HEK293 (cell line): Measurements from ENCODE around the gene PILRB.
"Not testable (repeated sequence)": the region's sequence is repeated elsewhere in the genome, so short reads cannot be mapped to it uniquely, and the experiment has no call there.

ENCODE experiments used
- CTCF ChIA-PET: fragments of 350-600 bp; formaldehyde crosslinking; extraction: SDS; loops from one replicate; lab custom pipeline; 2021; ENCODE audit warnings: antibody characterized with exemption; lab: Yijun Ruan, JAX
- POLR2A ChIA-PET: fragments of 300-600 bp; formaldehyde crosslinking; extraction: SDS; loops from one replicate; lab custom pipeline; 2020; ENCODE audit warnings: antibody characterized with exemption, inconsistent platforms; lab: Yijun Ruan, JAX
- H3K27ac ChIP-seq: fragments of 200-500 bp; sonication (Bioruptor generic); 2 replicates; pipeline ENCODE4 v1.5.1; 2014; ENCODE audit warnings: low read depth, low read length, control low read depth, inconsistent platforms; ENCODE audit errors: extremely low read depth
- H3K36me3 ChIP-seq, 2 experiments: fragments of 200-500 bp in 1 of 2; sonication (Bioruptor generic) in 1 of 2; 1 replicate in 1 of 2; 2 replicates in 1 of 2; pipeline ENCODE4 v1.5.1; 2014 to 2017; ENCODE audit warnings: inconsistent platforms in 2 of 2, low read length in 2 of 2; ENCODE audit not compliant: control insufficient read depth in 2 of 2, insufficient read depth in 1 of 2
- H3K4me1 ChIP-seq: fragments of 200-500 bp; sonication (Bioruptor generic); 2 replicates; pipeline ENCODE4 v1.5.1; 2014; ENCODE audit warnings: mild to moderate bottlenecking, low read length, inconsistent platforms; ENCODE audit not compliant: control insufficient read depth, insufficient read depth
- H3K4me3 ChIP-seq: 2 replicates; pipeline ENCODE4 v1.5.1; 2011; ENCODE audit warnings: low read depth, mild to moderate bottlenecking, control low read depth, low read length, moderate library complexity
- H3K9me3 ChIP-seq: fragments of 200-500 bp; sonication (Bioruptor generic); 2 replicates; pipeline ENCODE4 v1.5.1; 2014; ENCODE audit warnings: low read depth, low read length, inconsistent platforms; ENCODE audit not compliant: control insufficient read depth, insufficient read depth
- EGR2 ChIP-seq: fragments of 450-650 bp; formaldehyde crosslinking; IDR thresholded peaks from 2 replicates; pipeline ENCODE4 v1.5.1; 2016; ENCODE audit warnings: low read depth, missing biosample characterization, missing genetic modification characterization
- KLF1 ChIP-seq: fragments of 450-650 bp; formaldehyde crosslinking; IDR thresholded peaks from 2 replicates; pipeline ENCODE4 v1.5.1; 2016; ENCODE audit warnings: missing biosample characterization, missing genetic modification characterization
- ZBTB8A ChIP-seq: fragments of 450-650 bp; formaldehyde crosslinking; IDR thresholded peaks from 2 replicates; pipeline ENCODE4 v1.5.1; 2016; ENCODE audit warnings: missing biosample characterization, missing genetic modification characterization
- ZNF394 ChIP-seq: fragments of 450-650 bp; formaldehyde crosslinking; IDR thresholded peaks from 2 replicates; pipeline ENCODE4 v1.5.1; 2016; ENCODE audit warnings: missing biosample characterization, missing genetic modification characterization, mild to moderate bottlenecking, moderate library complexity, borderline replicate concordance
- ZNF426 ChIP-seq: fragments of 450-650 bp; formaldehyde crosslinking; IDR thresholded peaks from 2 replicates; pipeline ENCODE4 v1.5.1; 2017; ENCODE audit warnings: missing biosample characterization, missing genetic modification characterization, mild to moderate bottlenecking, inconsistent platforms, moderate library complexity
- ZNF555 ChIP-seq: fragments of 450-650 bp; formaldehyde crosslinking; conservative IDR thresholded peaks from 2 replicates; pipeline ENCODE4 v1.5.1; 2017; ENCODE audit warnings: missing biosample characterization, mild to moderate bottlenecking, missing genetic modification characterization, inconsistent platforms

PILRB gene

DNA sequence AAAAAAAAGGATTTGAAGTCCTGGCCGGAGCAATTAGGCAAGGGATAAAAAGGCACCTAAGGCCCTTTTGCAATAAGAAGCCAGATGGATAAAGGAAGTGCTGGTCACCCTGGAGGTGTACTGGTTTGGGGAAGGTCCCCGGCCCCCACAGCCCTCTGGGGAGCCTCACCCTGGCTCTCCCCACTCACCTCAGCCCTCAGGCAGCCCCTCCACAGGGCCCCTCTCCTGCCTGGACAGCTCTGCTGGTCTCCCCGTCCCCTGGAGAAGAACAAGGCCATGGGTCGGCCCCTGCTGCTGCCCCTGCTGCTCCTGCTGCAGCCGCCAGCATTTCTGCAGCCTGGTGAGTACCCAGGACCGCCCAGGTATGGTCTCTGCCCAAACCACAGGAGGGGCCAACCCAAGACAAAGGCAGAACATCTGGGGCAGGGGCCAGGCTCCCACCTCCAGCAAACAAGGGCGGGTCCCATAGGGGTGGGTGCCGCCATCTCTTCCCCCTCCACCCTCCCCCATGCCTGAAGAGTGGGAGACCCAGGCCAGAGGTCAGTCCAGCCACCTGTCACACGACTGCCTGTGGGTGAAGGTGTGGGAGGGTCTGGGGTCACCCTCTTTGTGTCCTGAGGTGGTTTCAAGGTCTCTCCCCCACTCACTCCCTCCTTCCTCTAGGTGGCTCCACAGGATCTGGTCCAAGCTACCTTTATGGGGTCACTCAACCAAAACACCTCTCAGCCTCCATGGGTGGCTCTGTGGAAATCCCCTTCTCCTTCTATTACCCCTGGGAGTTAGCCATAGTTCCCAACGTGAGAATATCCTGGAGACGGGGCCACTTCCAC is at the start of gene PILRB:
PILRB (plus strand) TSS at position 91 of the 830 bp plus-strand sequence; CDS start at position 277, 186 bp downstream.
- Histone ChIP-seq H3K9me3 (no peaks in the 10 kb centered on the region), H3K36me3 (peaks cover 40 to 92% of the 10 kb centered on the region in 2 experiments), H3K4me3 (no peak within 1 kb of the TSS), H3K27ac (no peak within 1 kb of the TSS), H3K4me1 (no peaks in the 10 kb centered on the region)
- TF ChIP-seq EGR2 (tag by site-specific recombination), result peak; percentile 63; the same call in 1 of the 2 replicates
- no peak for TF ChIP-seq KLF1 (tag by site-specific recombination)
- ChIA-PET POLR2A (no interaction called here), CTCF (interaction anchor here (1.2 kb wide), 1 partner anchor 49 kb away, joined by 3 read pairs; no protein-coding TSS in a partner anchor)

DNA sequence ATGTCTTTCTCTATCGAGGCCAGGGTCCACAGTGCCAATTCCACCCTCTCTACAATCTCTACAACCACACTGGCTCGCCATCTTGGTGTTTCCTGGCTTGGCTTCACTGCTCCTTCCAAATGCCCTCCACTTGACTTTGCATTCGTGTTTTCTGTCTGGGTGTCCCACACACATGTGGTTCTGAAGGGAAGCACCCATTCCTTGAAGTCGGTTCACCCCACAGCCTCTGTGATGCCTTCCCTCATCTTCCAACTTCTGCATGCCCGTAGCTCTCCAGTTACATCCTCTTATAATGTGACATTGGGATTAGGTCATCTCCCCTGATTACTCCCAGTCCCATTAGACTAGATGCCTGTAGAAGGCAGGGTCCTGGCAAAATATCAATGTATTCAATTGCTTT is 39.6 kb upstream of the PILRB start:
- CTCF ChIA-PET, H3K4me3 ChIP-seq, H3K36me3 ChIP-seq, POLR2A ChIA-PET, H3K4me1 ChIP-seq, H3K27ac ChIP-seq, H3K9me3 ChIP-seq: not testable (repeated sequence)

DNA sequence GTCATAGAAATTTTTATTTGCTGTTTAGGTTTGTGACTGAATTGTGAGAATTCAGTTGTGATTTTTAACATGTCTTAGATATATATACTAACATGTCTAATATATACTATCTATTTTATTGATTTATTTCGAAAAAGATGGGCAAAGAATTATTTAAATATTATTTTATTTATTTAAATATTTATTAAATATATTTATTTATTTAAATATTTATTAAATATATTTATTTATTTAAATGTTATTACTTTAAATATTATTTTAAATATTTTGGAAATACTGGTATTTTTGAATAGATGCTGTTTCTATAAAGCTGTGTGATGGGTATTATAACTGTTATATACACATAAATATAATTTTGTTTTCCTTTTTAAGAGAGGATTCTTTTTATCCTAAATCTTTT is 36.3 kb upstream of the PILRB start:
- CTCF ChIA-PET, POLR2A ChIA-PET, H3K4me1 ChIP-seq: not testable (repeated sequence)

DNA sequence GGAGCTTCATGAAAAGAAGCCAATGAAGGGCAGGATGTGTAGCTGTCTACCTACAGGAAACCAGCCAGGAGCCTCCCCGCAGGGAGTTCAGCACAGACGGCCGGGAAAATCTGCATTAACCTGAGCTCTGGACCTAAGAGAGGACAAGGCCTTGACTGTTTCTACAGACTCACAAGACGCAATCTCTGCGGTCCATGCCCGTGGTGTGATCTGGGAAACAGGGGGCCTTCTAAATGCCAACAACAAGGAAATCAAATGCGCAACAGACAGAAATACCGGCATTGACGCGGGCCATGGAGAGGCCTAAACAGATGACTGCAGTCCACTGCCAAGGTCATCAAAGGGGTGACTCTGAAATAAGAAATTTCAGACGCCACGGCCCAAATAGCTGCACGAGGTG is 33.7 kb upstream of the PILRB start:
- POLR2A ChIA-PET, H3K9me3 ChIP-seq, H3K27ac ChIP-seq, H3K36me3 ChIP-seq, CTCF ChIA-PET, H3K4me3 ChIP-seq, H3K4me1 ChIP-seq: not testable (repeated sequence)

More for the DNA sequence above, 36.3 kb upstream of the PILRB start:
- H3K4me3 ChIP-seq, H3K27ac ChIP-seq, H3K9me3 ChIP-seq, H3K36me3 ChIP-seq: not testable (repeated sequence)
- TF ChIP-seq ZNF394 (tag by site-specific recombination) (peak; percentile 62; the same call in 1 of the 2 replicates), ZBTB8A (tag by site-specific recombination) (0 out of 2 replicates have a peak, but pooled peaks have one; percentile 16), ZNF426 (tag by site-specific recombination) (peak; percentile 36), ZNF555 (0 out of 2 replicates have a peak, but pooled peaks have one; percentile 13)

DNA sequence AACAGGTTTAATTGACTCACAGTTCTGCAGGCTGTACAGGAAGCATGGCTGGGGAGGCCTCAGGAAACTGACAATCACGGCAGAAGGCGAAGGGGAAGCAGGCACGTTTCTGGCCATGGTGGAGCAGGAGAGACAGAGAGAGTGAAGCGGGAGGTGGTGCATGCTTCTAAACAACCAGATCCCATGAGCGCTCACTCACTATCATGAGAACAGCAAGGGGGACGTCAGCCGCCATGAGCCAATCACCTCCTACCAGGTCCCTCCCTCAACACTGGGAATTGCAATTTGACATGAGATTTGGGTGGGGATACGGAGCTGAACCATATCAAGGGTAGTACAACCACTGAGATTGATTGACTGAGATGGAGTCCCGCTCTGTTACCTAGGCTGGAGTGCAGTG is 32.2 kb upstream of the PILRB start:
- H3K9me3 ChIP-seq, CTCF ChIA-PET, H3K27ac ChIP-seq, H3K36me3 ChIP-seq, H3K4me3 ChIP-seq, H3K4me1 ChIP-seq: not testable (repeated sequence)
- POLR2A ChIA-PET, result interaction anchor here (0.6 kb wide), 1 partner anchor 157 kb away, joined by 3 read pairs; the partner anchor contains the start of gene GAL3ST4

DNA sequence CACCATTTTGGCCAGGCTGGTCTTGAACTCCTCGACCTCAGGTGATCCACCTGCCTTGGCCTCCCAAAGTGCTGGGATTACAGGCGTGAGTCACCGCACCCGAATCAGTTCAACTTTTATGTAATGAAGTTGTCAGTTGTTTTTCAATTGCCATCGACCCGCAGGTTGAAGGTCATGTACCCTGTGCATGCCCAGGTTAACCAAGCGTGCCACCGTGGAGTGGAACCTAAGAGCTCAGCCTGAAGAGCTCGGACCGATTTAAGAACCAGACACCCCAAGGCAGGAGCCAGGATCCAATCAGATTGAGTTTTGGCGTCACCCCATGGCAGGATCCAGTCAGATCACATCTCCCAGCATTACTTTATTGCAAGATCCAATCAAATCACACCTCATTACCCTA is 31.0 kb upstream of the PILRB start:
- H3K9me3 ChIP-seq, H3K27ac ChIP-seq, POLR2A ChIA-PET, H3K36me3 ChIP-seq, H3K4me1 ChIP-seq, CTCF ChIA-PET, H3K4me3 ChIP-seq: not testable (repeated sequence)
